Panc1 (cell line): ENCODE data around the gene TMEM212. TPM values are rescaled to one million over a fixed set of nuclear protein-coding genes. Genes with fewer than 3 reads are reported as not detected.

Source experiments
- ATAC-seq: fragments of 200-7000 bp; cut with Tn5 transposase; 2 replicates; pipeline ENCODE4 v1.9.1; 2020; ENCODE audit warnings: mild to moderate bottlenecking, moderate library complexity
- BruUV-seq: library from RNA; stranded (reverse); fragments of 400-500 nt; replicated peaks from 2 replicates; lab custom pipeline; 2021; lab: Mats Ljungman, UMichigan
- CTCF ChIA-PET: fragments of 300-600 bp; sonication (Branson Sonifier 250); formaldehyde crosslinking; loops from one replicate; lab custom pipeline; 2022; ENCODE audit warnings: antibody characterized with exemption; lab: Charles Lee
- POLR2A ChIA-PET: fragments of 300-600 bp; sonication (Branson Sonifier 250); formaldehyde crosslinking; loops from one replicate; lab custom pipeline; 2022; ENCODE audit warnings: antibody characterized with exemption; lab: Charles Lee
- DNase-seq: peaks from one replicate; pipeline ENCODE4 v3.0.0-alpha.2; 2010; ENCODE audit warnings: low read depth, low spot score
- H3K27ac ChIP-seq: 2 replicates; pipeline ENCODE4 v1.5.1; 2011; ENCODE audit warnings: mild to moderate bottlenecking, low read length, inconsistent platforms
- H3K27me3 ChIP-seq: fragments of 200-500 bp; sonication (Bioruptor generic); 2 replicates; pipeline ENCODE4 v1.6.0; 2014; ENCODE audit warnings: low read length, inconsistent platforms; ENCODE audit not compliant: control insufficient read depth, insufficient read depth
- H3K36me3 ChIP-seq: fragments of 200-500 bp; sonication (Bioruptor generic); 2 replicates; pipeline ENCODE4 v1.5.1; 2014; ENCODE audit warnings: inconsistent platforms, mild to moderate bottlenecking, low read length, moderate library complexity; ENCODE audit not compliant: control insufficient read depth, insufficient read depth
- H3K4me1 ChIP-seq: 2 replicates; pipeline ENCODE4 v1.5.1; 2011; ENCODE audit warnings: inconsistent platforms, mild to moderate bottlenecking, low read length, moderate library complexity; ENCODE audit not compliant: control insufficient read depth, insufficient read depth
- H3K4me3 ChIP-seq, 2 experiments: 2 replicates each; pipeline ENCODE4 v1.5.1; 2011 to 2012; ENCODE audit warnings: low read depth in 2 of 2, low read length in 2 of 2, mild to moderate bottlenecking in 2 of 2, inconsistent platforms in 1 of 2, moderate library complexity in 1 of 2
- H3K9me3 ChIP-seq: fragments of 200-500 bp; sonication (Bioruptor generic); 2 replicates; pipeline ENCODE4 v1.5.1; 2014; ENCODE audit warnings: low read depth, mild to moderate bottlenecking, inconsistent platforms, low read length, moderate library complexity; ENCODE audit not compliant: control insufficient read depth, insufficient read depth
- POLR2AphosphoS5 ChIP-seq: IDR thresholded peaks from 2 replicates; pipeline ENCODE4 v1.6.1; 2012; ENCODE audit warnings: mild to moderate bottlenecking, low read depth, low read length, moderate library complexity
- REST ChIP-seq, 2 experiments: IDR thresholded peaks; 2 replicates each; pipeline ENCODE4 v1.6.1; 2011 to 2012; ENCODE audit warnings: low read depth in 2 of 2, control low read depth in 1 of 2, low read length in 1 of 2, mild to moderate bottlenecking in 1 of 2, moderate library complexity in 1 of 2; ENCODE audit not compliant: insufficient read depth in 1 of 2
- SIN3A ChIP-seq: IDR thresholded peaks from 2 replicates; pipeline ENCODE4 v1.6.1; 2012; ENCODE audit warnings: low read depth, mild to moderate bottlenecking, low read length, moderate library complexity, borderline replicate concordance; ENCODE audit not compliant: insufficient read depth
- TCF7L2 ChIP-seq: IDR thresholded peaks from 2 replicates; pipeline ENCODE4 v1.6.1; 2011; ENCODE audit warnings: mild to moderate bottlenecking, low read depth, low read length, inconsistent platforms
- in situ Hi-C: cut with HindIII; loops from 2 replicates; pipeline ENCODE4 v1.10.0; 2016; ENCODE audit warnings: low sequenced_read_pairs, low pct_unique_long_range_greater_than_20kb
- intact Hi-C: fragments of 100-400 bp; cut with micrococcal nuclease; formaldehyde crosslinking; loops from one replicate; pipeline ENCODE4 v1.10.0; 2022; ENCODE audit not compliant: unreplicated experiment
- total RNA-seq: library from RNA; stranded (reverse); gene quantifications from one replicate; pipeline ENCODE4 v1.2.1, GENCODE V29; 2021; ENCODE audit not compliant: unreplicated experiment
- TF ChIP-seq, protein P1 (sequence below): fragments of 450-650 bp; IDR thresholded peaks from 2 replicates; pipeline ENCODE4 v1.5.1; 2017; ENCODE audit warnings: mild to moderate bottlenecking

TMEM212 gene
- total RNA-seq, 1 experiment from 2014 or later: not detected

- no peak for TF ChIP-seq TCF7L2
- TF ChIP-seq REST (IDR thresholded peaks at IDR 0.05; ENCODE audit: insufficient read depth in 1 of 2, low read depth in 2 of 2, low read length in 1 of 2): no peak
- TF ChIP-seq, protein P1, sequence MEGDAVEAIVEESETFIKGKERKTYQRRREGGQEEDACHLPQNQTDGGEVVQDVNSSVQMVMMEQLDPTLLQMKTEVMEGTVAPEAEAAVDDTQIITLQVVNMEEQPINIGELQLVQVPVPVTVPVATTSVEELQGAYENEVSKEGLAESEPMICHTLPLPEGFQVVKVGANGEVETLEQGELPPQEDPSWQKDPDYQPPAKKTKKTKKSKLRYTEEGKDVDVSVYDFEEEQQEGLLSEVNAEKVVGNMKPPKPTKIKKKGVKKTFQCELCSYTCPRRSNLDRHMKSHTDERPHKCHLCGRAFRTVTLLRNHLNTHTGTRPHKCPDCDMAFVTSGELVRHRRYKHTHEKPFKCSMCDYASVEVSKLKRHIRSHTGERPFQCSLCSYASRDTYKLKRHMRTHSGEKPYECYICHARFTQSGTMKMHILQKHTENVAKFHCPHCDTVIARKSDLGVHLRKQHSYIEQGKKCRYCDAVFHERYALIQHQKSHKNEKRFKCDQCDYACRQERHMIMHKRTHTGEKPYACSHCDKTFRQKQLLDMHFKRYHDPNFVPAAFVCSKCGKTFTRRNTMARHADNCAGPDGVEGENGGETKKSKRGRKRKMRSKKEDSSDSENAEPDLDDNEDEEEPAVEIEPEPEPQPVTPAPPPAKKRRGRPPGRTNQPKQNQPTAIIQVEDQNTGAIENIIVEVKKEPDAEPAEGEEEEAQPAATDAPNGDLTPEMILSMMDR: no peak
- TF ChIP-seq POLR2AphosphoS5: no peak
- no peak for TF ChIP-seq SIN3A
These were observed 64.6 kb downstream of the TMEM212 start for GRCh38 chr3:171907761-171908160.

GRCh38 chr3:171908731-171909130, 65.6 kb downstream of the TMEM212 start:
- no peaks in the 10 kb centered on the region for H3K27me3 ChIP-seq
- H3K36me3 ChIP-seq: no peaks in the 10 kb centered on the region
- intact Hi-C loops (no loop called here), in situ Hi-C loops (no loop called here)
- no peak overlapping the region for H3K4me3 ChIP-seq
- no peak for ATAC-seq
- BruUV-seq: no TSS peak
- no peak for TF ChIP-seq REST (IDR thresholded peaks at IDR 0.05; ENCODE audit: insufficient read depth in 1 of 2, low read depth in 2 of 2, low read length in 1 of 2)
- TF ChIP-seq TCF7L2: no peak
- TF ChIP-seq, protein P1: no peak
- TF ChIP-seq SIN3A: no peak
- no peak for TF ChIP-seq POLR2AphosphoS5
- H3K4me1 ChIP-seq: no peaks in the 10 kb centered on the region
- H3K9me3 ChIP-seq: 0 out of 2 replicates have a peak, but pooled peaks cover 3% of the 10 kb centered on the region
- DNase-seq: no peak
- H3K27ac ChIP-seq: no peak overlapping the region
- ChIA-PET CTCF (no interaction called here), POLR2A (no interaction called here)

More at GRCh38 chr3:171907761-171908160, 64.6 kb downstream of the TMEM212 start:
- in situ Hi-C loops (no loop called here), intact Hi-C loops (no loop called here)
- Histone ChIP-seq H3K27me3 (no peaks in the 10 kb centered on the region), H3K4me3 (no peak overlapping the region), H3K27ac (no peak overlapping the region), H3K4me1 (no peaks in the 10 kb centered on the region), H3K9me3 (0 out of 2 replicates have a peak, but pooled peaks cover 3% of the 10 kb centered on the region), H3K36me3 (no peaks in the 10 kb centered on the region)
- DNase-seq (no peak), ATAC-seq (no peak)
- no TSS peak for BruUV-seq
- ChIA-PET POLR2A (no interaction called here), CTCF (no interaction called here)

Other genes starting within 250 kb of the TMEM212 start
- 20.6 TPM for gene PLD1, start 32.9 kb upstream of the TMEM212 start, total RNA-seq
- gene FNDC3B, start 196.2 kb downstream of the TMEM212 start, total RNA-seq: 173 TPM